T-cell (primary cell): ENCODE data around the gene B3GALT4. TPM values are rescaled to one million over a fixed set of nuclear protein-coding genes. Genes with fewer than 3 reads are reported as not detected.

Source experiments
- ATAC-seq, 4 experiments: fragments of 200-7000 bp in 3 of 4; fragments of 150-1000 bp in 1 of 4; cut with Tn5 transposase; replicated peaks in 1 of 4; 1 replicate in 3 of 4; 2 replicates in 1 of 4; pipeline ENCODE4 v1.10.0; 2021; ENCODE audit warnings: moderate library complexity in 3 of 4, mild to moderate bottlenecking in 2 of 4, moderate number of reproducible peaks in 1 of 4
- CTCF ChIA-PET, 2 donors: fragments of 300-600 bp; sonication (Branson Sonifier 250); formaldehyde crosslinking; loops; one replicate each; lab custom pipeline; 2022; ENCODE audit warnings: antibody characterized with exemption in 2 of 2; lab: Charles Lee
- POLR2A ChIA-PET, 2 donors: fragments of 300-600 bp; sonication (Branson Sonifier 250); formaldehyde crosslinking; loops; one replicate each; lab custom pipeline; 2022; ENCODE audit warnings: antibody characterized with exemption in 2 of 2; lab: Charles Lee
- DNase-seq, 35 experiments: peaks; one replicate each; pipeline versions ENCODE4 v3.0.0 to v3.0.0-alpha.2; 2013 to 2023
- H3K27ac ChIP-seq: one replicate; pipeline ENCODE4 v1.5.1; 2013; ENCODE audit warnings: low read length
- H3K27me3 ChIP-seq, 2 experiments: replicated peaks in 1 of 2; 1 replicate in 1 of 2; 2 replicates in 1 of 2; pipeline versions ENCODE4 v1.6.1 to v1.7.0; 2013; ENCODE audit warnings: low read length in 1 of 2, mixed read lengths in 1 of 2; ENCODE audit not compliant: control insufficient read depth in 2 of 2, insufficient read depth in 2 of 2; ENCODE audit errors: extremely low read depth in 1 of 2
- H3K36me3 ChIP-seq, 2 donors: 1 replicate in 1 of 2; 2 replicates in 1 of 2; pipeline versions ENCODE4 v1.6.1 to v1.7.0; 2013; ENCODE audit warnings: low read length in 1 of 2; ENCODE audit not compliant: control insufficient read depth in 2 of 2, insufficient read depth in 1 of 2; ENCODE audit errors: extremely low read depth in 1 of 2
- H3K4me1 ChIP-seq, 2 experiments: 1 replicate in 1 of 2; 2 replicates in 1 of 2; pipeline versions ENCODE4 v1.6.1 to v1.7.0; 2013; ENCODE audit warnings: low read length in 2 of 2, mixed read lengths in 1 of 2; ENCODE audit not compliant: insufficient read depth in 2 of 2, control insufficient read depth in 1 of 2; ENCODE audit errors: extremely low read depth in 1 of 2
- H3K4me3 ChIP-seq, 2 donors: 1 replicate in 1 of 2; 2 replicates in 1 of 2; pipeline versions ENCODE4 v1.5.1 to v1.7.0; 2013; ENCODE audit warnings: mild to moderate bottlenecking in 2 of 2, low read length in 1 of 2, moderate library complexity in 1 of 2; ENCODE audit not compliant: control insufficient read depth in 1 of 2; ENCODE audit errors: extremely low read depth in 1 of 2
- H3K9me3 ChIP-seq: 2 replicates; pipeline ENCODE4 v1.7.0; 2013
- H3K27ac Mint-ChIP-seq, 2 donors: one replicate each; pipeline ENCODE4 v1.8.0; 2020 to 2021; ENCODE audit warnings: mild to moderate bottlenecking in 2 of 2, mixed read lengths in 2 of 2
- H3K27me3 Mint-ChIP-seq, 2 donors: one replicate each; pipeline ENCODE4 v1.8.0; 2021 to 2022; ENCODE audit warnings: mixed read lengths in 2 of 2
- H3K36me3 Mint-ChIP-seq: one replicate; pipeline ENCODE4 v1.8.0; 2021; ENCODE audit warnings: mixed read lengths
- H3K4me1 Mint-ChIP-seq, 3 donors: one replicate each; pipeline ENCODE4 v1.8.0; 2020 to 2022; ENCODE audit warnings: mixed read lengths in 3 of 3, mild to moderate bottlenecking in 1 of 3
- H3K4me3 Mint-ChIP-seq, 3 donors: one replicate each; pipeline ENCODE4 v1.8.0; 2020 to 2022; ENCODE audit warnings: mild to moderate bottlenecking in 3 of 3, mixed read lengths in 3 of 3, moderate library complexity in 3 of 3
- H3K9me3 Mint-ChIP-seq, 3 donors: one replicate each; pipeline ENCODE4 v1.8.0; 2020 to 2022; ENCODE audit warnings: mixed read lengths in 3 of 3
- WGBS: methylation state at CpG from one replicate; pipeline ENCODE4 v1.1.5; 2013; ENCODE audit warnings: missing lambda C conversion rate; ENCODE audit not compliant: insufficient coverage; 5-methylcytosine and 5-hydroxymethylcytosine counted together
- total RNA-seq, 35 experiments: library from RNA in 6 of 35; stranded (reverse) in 6 of 35; fragments of 120-200 nt in 1 of 35; gene quantifications; one replicate each; pipeline versions ENCODE4 v1.2.1 to v1.2.4 and lab custom pipeline; 2013 to 2026

B3GALT4 gene
- total RNA-seq, 5 donors from 2014 or later (not counting 1 experiment from before 2014, with no cell fraction given): 12.2 to 47.2 (median 40.4) TPM

- Histone ChIP-seq H3K9me3 (no peaks in the 10 kb centered on the region), H3K4me1 (peaks cover 39 to 80% of the 10 kb centered on the region in 2 experiments), H3K27ac (peak overlapping the region; percentile 85), H3K36me3 (peaks cover 12 to 39% of the 10 kb centered on the region in 2 donors), H3K27me3 (no peaks in the 10 kb centered on the region), H3K4me3 (peak overlapping the region; percentile 93 to 97)
- Mint-ChIP-seq H3K27ac (peak overlapping the region; percentile 99), H3K27me3 (no peaks in the 10 kb centered on the region), H3K4me1 (peaks cover 79 to 89% (median 81%) of the 10 kb centered on the region in 3 donors), H3K36me3 (peaks cover 32% of the 10 kb centered on the region), H3K9me3 (no peaks in the 10 kb centered on the region), H3K4me3 (peak overlapping the region; percentile 98 to 100 (median 98))
- POLR2A ChIA-PET: interaction anchor here (0.5 to 1.6 kb wide), 11 partner anchors 10 to 918 kb away, joined by 3 to 7 read pairs (median 4); partner anchors contain the start of genes B3GALT4 (in 1 of the 2) and HMGA1 (in 1 of the 2)
- 94% methylated on average over 2 of the region's 8 CpGs for WGBS
- CTCF ChIA-PET: interaction anchor here (0.5 to 2.7 kb wide), 10 partner anchors 19 to 480 kb away, joined by 3 to 40 read pairs (median 4); partner anchors contain the start of genes PFDN6 (in 1 of the 2), TAP2 (in 1 of the 2), UQCC2 (in 1 of the 2) and WDR46 (in 1 of the 2)
- ATAC-seq: no peak
- DNase-seq: no peak
These were observed 41.6 kb downstream of the B3GALT4 start for GRCh38 chr6:33318426-33319073.

- Histone ChIP-seq H3K27me3 (no peaks in the 10 kb centered on the region), H3K4me3 (no peak overlapping the region), H3K36me3 (peaks cover 12 to 39% of the 10 kb centered on the region in 2 donors), H3K27ac (peak overlapping the region; percentile 15), H3K9me3 (no peaks in the 10 kb centered on the region), H3K4me1 (peaks cover 42 to 80% of the 10 kb centered on the region in 2 experiments)
- CTCF ChIA-PET: no interaction called here
- 82% methylated on average over 3 of the region's 3 CpGs for WGBS
- H3K4me3 Mint-ChIP-seq: peak overlapping the region; percentile 31 to 100 (median 58)
- no peaks in the 10 kb centered on the region for H3K9me3 Mint-ChIP-seq
- H3K27me3 Mint-ChIP-seq: no peaks in the 10 kb centered on the region
- peaks cover 80 to 86% (median 80%) of the 10 kb centered on the region in 3 donors for H3K4me1 Mint-ChIP-seq
- POLR2A ChIA-PET: no interaction called here
- H3K36me3 Mint-ChIP-seq: peaks cover 32% of the 10 kb centered on the region
- DNase-seq: no peak
- peak overlapping the region; percentile 75 to 82 for H3K27ac Mint-ChIP-seq
- no peak for ATAC-seq
These were observed 43.0 kb downstream of the B3GALT4 start for GRCh38 chr6:33319939-33320314.

GRCh38 chr6:33320315-33321181, 43.6 kb downstream of the B3GALT4 start:
- ATAC-seq (no peak), DNase-seq (no peak)
- Mint-ChIP-seq H3K27me3 (no peaks in the 10 kb centered on the region), H3K4me1 (peaks cover 74 to 80% (median 78%) of the 10 kb centered on the region in 3 donors), H3K9me3 (no peaks in the 10 kb centered on the region), H3K27ac (peak overlapping the region; percentile 78 to 82), H3K36me3 (peaks cover 32% of the 10 kb centered on the region), H3K4me3 (peak overlapping the region; percentile 77 to 100 (median 99))
- peaks cover 12 to 39% of the 10 kb centered on the region in 2 donors for H3K36me3 ChIP-seq
- no peaks in the 10 kb centered on the region for H3K27me3 ChIP-seq
- CTCF ChIA-PET: no interaction called here
- 93% methylated on average over 28 of the region's 32 CpGs for WGBS
- peak overlapping the region; percentile 15 for H3K27ac ChIP-seq
- H3K4me3 ChIP-seq: peak overlapping the region in 1 of 2 donors; percentile 35
- peaks cover 41 to 74% of the 10 kb centered on the region in 2 experiments for H3K4me1 ChIP-seq
- POLR2A ChIA-PET: interaction anchor here in 1 of 2 donors (0.6 kb wide), 1 partner anchor 1362 kb away, joined by 3 read pairs; no protein-coding TSS in a partner anchor
- H3K9me3 ChIP-seq: no peaks in the 10 kb centered on the region

- DNase-seq (no peak), ATAC-seq (no peak)
- Histone ChIP-seq H3K9me3 (no peaks in the 10 kb centered on the region), H3K4me1 (peaks cover 41 to 67% of the 10 kb centered on the region in 2 experiments), H3K4me3 (peak overlapping the region; percentile 35 to 97), H3K27ac (peak overlapping the region; percentile 87), H3K36me3 (peaks cover 12 to 36% of the 10 kb centered on the region in 2 donors), H3K27me3 (no peaks in the 10 kb centered on the region)
- CTCF ChIA-PET: no interaction called here
- Mint-ChIP-seq H3K27me3 (no peaks in the 10 kb centered on the region), H3K9me3 (no peaks in the 10 kb centered on the region), H3K4me3 (peak overlapping the region; percentile 77 to 100 (median 99)), H3K27ac (peak overlapping the region; percentile 78 to 82), H3K4me1 (peaks cover 67 to 76% (median 71%) of the 10 kb centered on the region in 3 donors), H3K36me3 (peaks cover 32% of the 10 kb centered on the region)
- POLR2A ChIA-PET: interaction anchor here in 1 of 2 donors (0.6 kb wide), 1 partner anchor 1363 kb away, joined by 3 read pairs; no protein-coding TSS in a partner anchor
- WGBS: 89% methylated on average over 8 of the region's 9 CpGs
These were observed 44.3 kb downstream of the B3GALT4 start for GRCh38 chr6:33321227-33321626.

GRCh38 chr6:33323623-33323948, 46.7 kb downstream of the B3GALT4 start:
- no peaks in the 10 kb centered on the region for H3K9me3 ChIP-seq
- ChIA-PET POLR2A (interaction anchor here (0.6 to 1.1 kb wide), 5 partner anchors 17 to 1730 kb away, joined by 3 to 9 read pairs (median 6); no protein-coding TSS in a partner anchor), CTCF (interaction anchor here in 1 of 2 donors (0.7 kb wide), 1 partner anchor 131 kb away, joined by 3 read pairs; the partner anchor contains the start of gene ZBTB9)
- Mint-ChIP-seq H3K27me3 (no peaks in the 10 kb centered on the region), H3K4me1 (peaks cover 47 to 55% (median 53%) of the 10 kb centered on the region in 3 donors), H3K9me3 (no peaks in the 10 kb centered on the region), H3K4me3 (peak overlapping the region; percentile 96 to 100 (median 99)), H3K27ac (peak overlapping the region; percentile 97 to 98), H3K36me3 (peaks cover 30% of the 10 kb centered on the region)
- ATAC-seq: no peak
- H3K4me1 ChIP-seq: peaks cover 35 to 47% of the 10 kb centered on the region in 2 experiments
- peaks cover 11 to 30% of the 10 kb centered on the region in 2 donors for H3K36me3 ChIP-seq
- peak overlapping the region; percentile 87 for H3K27ac ChIP-seq
- H3K27me3 ChIP-seq: no peaks in the 10 kb centered on the region
- H3K4me3 ChIP-seq: peak overlapping the region; percentile 94 to 97
- no CpG with 5 or more reads among the region's 12 CpGs for WGBS
- DNase-seq: no peak
